Glutamatergic neuron (in vitro differentiated cells): ENCODE data around the gene CEP290. TPM values are rescaled to one million over a fixed set of nuclear protein-coding genes. Genes with fewer than 3 reads are reported as not detected.
"Not testable (repeated sequence)": the region's sequence is repeated elsewhere in the genome, so short reads cannot be mapped to it uniquely, and the experiment has no call there.

Experiments
- DNase-seq: peaks from one replicate; pipeline ENCODE4 v3.0.0; 2022
- H3K27ac Mint-ChIP-seq: one replicate; pipeline ENCODE4 v1.8.0; 2020; ENCODE audit warnings: mild to moderate bottlenecking, mixed read lengths, inconsistent platforms; ENCODE audit not compliant: unreplicated experiment
- H3K27me3 Mint-ChIP-seq: one replicate; pipeline ENCODE4 v1.8.0; 2020; ENCODE audit warnings: mild to moderate bottlenecking, moderate library complexity, mixed read lengths, inconsistent platforms; ENCODE audit not compliant: unreplicated experiment
- H3K36me3 Mint-ChIP-seq: one replicate; pipeline ENCODE4 v1.8.0; 2020; ENCODE audit warnings: mild to moderate bottlenecking, mixed read lengths, inconsistent platforms; ENCODE audit not compliant: unreplicated experiment
- H3K4me1 Mint-ChIP-seq: one replicate; pipeline ENCODE4 v1.8.0; 2020; ENCODE audit warnings: mild to moderate bottlenecking, low read depth, mixed read lengths, inconsistent platforms; ENCODE audit not compliant: unreplicated experiment
- H3K4me3 Mint-ChIP-seq: one replicate; pipeline ENCODE4 v1.8.0; 2020; ENCODE audit warnings: mild to moderate bottlenecking, mixed read lengths, inconsistent platforms; ENCODE audit not compliant: unreplicated experiment
- H3K9me3 Mint-ChIP-seq: one replicate; pipeline ENCODE4 v1.8.0; 2020; ENCODE audit warnings: mild to moderate bottlenecking, moderate library complexity, mixed read lengths, inconsistent platforms; ENCODE audit not compliant: unreplicated experiment
- total RNA-seq: library from RNA; stranded (reverse); fragmentation: NEBNext Ultra II Directional; extraction: Animal tissue kit (Norgen Biotek cat#: 25700); gene quantifications from one replicate; pipeline ENCODE4 v1.2.1, GENCODE V29; 2021; ENCODE audit not compliant: unreplicated experiment
- TF ChIP-seq, protein P1 (sequence below): fragments of 200-600 bp; sonication (generic); IDR thresholded peaks from one replicate; pipeline ENCODE4 v1.5.0; 2021; ENCODE audit not compliant: partially characterized antibody, unreplicated experiment

Gene CEP290
- total RNA-seq, 1 donor from 2014 or later, result 24.1 TPM

DNA sequence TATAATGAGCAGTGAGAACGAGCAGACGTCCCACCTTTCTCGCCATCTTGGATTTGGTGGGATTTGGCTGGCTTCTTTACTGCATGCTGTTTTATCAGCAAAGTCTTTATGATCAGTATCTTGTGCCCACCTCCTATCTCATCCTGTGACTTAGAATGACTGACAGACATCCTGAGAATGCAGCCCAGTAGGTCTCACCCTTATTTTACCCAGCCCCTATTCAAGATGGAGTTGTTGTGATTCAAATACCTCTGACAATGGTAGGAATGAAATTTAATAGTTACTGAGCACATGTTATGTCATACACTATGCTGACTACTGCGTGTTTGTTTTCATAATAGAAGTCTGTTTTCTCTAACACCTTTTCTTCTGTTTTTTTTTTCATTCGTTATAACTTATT is 2.1 kb upstream of the CEP290 start:
- Mint-ChIP-seq H3K27me3 (no peaks in the 10 kb centered on the region), H3K9me3 (no peaks in the 10 kb centered on the region), H3K4me3 (no peak overlapping the region), H3K4me1 (peaks cover 7% of the 10 kb centered on the region), H3K36me3 (no peaks in the 10 kb centered on the region), H3K27ac (no peak overlapping the region)
- no peak for DNase-seq
- TF ChIP-seq, protein P1, sequence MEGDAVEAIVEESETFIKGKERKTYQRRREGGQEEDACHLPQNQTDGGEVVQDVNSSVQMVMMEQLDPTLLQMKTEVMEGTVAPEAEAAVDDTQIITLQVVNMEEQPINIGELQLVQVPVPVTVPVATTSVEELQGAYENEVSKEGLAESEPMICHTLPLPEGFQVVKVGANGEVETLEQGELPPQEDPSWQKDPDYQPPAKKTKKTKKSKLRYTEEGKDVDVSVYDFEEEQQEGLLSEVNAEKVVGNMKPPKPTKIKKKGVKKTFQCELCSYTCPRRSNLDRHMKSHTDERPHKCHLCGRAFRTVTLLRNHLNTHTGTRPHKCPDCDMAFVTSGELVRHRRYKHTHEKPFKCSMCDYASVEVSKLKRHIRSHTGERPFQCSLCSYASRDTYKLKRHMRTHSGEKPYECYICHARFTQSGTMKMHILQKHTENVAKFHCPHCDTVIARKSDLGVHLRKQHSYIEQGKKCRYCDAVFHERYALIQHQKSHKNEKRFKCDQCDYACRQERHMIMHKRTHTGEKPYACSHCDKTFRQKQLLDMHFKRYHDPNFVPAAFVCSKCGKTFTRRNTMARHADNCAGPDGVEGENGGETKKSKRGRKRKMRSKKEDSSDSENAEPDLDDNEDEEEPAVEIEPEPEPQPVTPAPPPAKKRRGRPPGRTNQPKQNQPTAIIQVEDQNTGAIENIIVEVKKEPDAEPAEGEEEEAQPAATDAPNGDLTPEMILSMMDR, result no peak

DNA sequence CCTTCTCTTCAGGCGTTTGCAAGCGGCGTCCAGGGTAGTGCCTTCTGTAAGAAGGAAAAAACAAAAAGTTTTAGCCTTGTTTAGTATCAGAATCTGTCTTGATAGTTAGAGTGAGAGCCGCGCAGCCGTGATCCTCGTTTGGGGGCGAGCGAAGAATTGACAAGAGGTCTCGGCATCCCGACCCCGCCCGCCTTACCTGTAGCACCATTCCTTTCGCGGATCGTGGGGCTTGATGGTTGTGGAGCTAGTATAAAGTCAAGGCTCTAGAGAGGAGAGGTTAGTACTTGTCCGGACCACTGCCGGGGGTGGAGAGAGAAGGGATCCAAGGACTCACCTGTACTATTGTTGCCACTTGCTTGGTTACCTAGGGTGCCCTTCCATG is 713 bp upstream of the CEP290 start:
- Mint-ChIP-seq H3K36me3 (no peaks in the 10 kb centered on the region), H3K27me3 (peaks cover 2% of the 10 kb centered on the region)

DNA sequence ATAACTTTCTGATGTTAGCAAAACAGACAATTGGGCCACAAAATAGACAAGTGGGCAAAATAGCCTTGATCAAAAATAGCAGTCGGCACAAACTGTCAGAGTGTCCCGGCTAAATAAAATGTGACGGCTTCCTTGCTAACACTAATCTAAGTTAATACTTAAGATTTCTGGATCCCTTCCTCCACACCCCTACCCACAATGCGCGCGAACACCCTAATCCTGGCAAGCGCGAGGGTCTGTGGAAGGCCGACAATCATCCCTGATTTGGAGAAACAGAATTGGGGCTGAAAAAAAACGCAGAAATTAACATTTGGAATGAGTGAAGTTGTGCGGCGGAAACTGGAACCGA is 489 bp downstream of the CEP290 start:
- Mint-ChIP-seq H3K4me1 (peaks cover 7% of the 10 kb centered on the region), H3K9me3 (peaks cover 3% of the 10 kb centered on the region), H3K36me3 (no peaks in the 10 kb centered on the region), H3K27ac (no peak overlapping the region), H3K27me3 (peaks cover 2% of the 10 kb centered on the region), H3K4me3 (peak overlapping the region; percentile 99)
- no peak for DNase-seq
- TF ChIP-seq, protein P1, result no peak

More for the DNA sequence above, 713 bp upstream of the CEP290 start:
- peaks cover 3% of the 10 kb centered on the region for H3K9me3 Mint-ChIP-seq
- DNase-seq, result peak; percentile 28
- H3K4me1 Mint-ChIP-seq, result peaks cover 7% of the 10 kb centered on the region
- TF ChIP-seq, protein P1, result no peak
- H3K27ac Mint-ChIP-seq, result no peak overlapping the region
- H3K4me3 Mint-ChIP-seq, result peak overlapping the region; percentile 99

DNA sequence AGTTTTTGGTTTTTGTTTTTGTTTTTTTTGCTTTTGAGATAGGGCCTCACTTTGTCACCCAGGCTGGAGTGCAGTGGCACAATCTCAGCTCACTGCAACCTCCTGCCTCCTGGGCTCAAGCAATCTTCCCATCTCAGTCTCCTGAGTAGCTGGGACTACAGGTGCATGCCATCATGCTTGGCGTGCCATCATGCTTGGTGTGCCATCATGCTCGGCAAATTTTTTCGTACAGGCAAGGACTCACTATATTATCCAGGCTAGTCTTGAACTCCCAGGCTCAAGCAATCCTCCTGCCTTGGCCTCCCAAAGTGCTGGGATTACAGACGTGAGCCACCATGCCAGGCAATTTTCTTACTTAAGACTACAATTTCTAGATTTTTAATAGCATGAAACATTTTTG is 2.2 kb downstream of the CEP290 start:
- not testable (repeated sequence) for H3K4me3 Mint-ChIP-seq, H3K9me3 Mint-ChIP-seq, H3K27ac Mint-ChIP-seq, H3K27me3 Mint-ChIP-seq, DNase-seq, H3K4me1 Mint-ChIP-seq, H3K36me3 Mint-ChIP-seq

DNA sequence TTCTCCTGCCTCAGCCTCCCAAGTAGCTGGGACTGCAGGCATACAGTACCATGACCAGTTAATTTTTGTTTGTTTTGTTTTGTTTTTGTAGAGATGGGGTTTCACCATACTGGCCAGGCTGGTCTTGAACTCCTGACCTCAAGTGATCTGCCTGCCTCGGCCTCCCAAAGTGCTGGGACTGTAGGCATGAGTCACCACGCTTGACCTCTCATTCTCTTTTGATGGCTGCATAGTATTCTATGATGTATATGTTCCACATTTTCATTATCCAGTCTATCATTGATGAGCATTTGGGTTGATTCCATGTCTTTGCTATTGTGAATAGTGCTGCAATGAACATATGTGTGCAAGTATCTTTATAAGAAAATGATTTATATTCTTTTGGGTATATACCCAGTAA is 8.7 kb downstream of the CEP290 start:
- not testable (repeated sequence) for H3K27ac Mint-ChIP-seq

DNA sequence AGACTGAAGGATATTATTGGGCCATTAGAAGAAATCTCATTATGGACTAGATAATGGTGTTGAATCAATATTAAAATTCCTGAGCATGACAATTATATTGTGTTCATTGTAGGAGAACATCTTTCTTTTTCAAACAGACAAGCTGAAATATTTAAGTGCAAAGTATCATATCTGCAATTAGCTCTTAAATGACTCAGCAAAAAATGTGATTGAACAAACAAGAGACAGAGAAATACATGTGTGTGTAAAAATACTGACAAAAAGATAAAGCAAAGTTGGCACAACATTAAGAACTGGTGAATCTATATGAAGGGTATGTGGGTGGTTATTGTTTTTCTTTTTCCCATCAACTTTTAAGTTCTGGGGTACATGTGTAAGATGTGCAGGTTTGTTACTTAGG is 9.5 kb downstream of the CEP290 start:
- no peak for DNase-seq
- TF ChIP-seq, protein P1, result no peak
- no peaks in the 10 kb centered on the region for H3K36me3 Mint-ChIP-seq
- peaks cover 2% of the 10 kb centered on the region for H3K9me3 Mint-ChIP-seq
- no peaks in the 10 kb centered on the region for H3K27me3 Mint-ChIP-seq
- no peak overlapping the region for H3K27ac Mint-ChIP-seq
- no peaks in the 10 kb centered on the region for H3K4me1 Mint-ChIP-seq
- H3K4me3 Mint-ChIP-seq, result no peak overlapping the region

More for the DNA sequence above, 8.7 kb downstream of the CEP290 start:
- H3K36me3 Mint-ChIP-seq, H3K4me1 Mint-ChIP-seq, H3K9me3 Mint-ChIP-seq, H3K27me3 Mint-ChIP-seq, DNase-seq, H3K4me3 Mint-ChIP-seq: not testable (repeated sequence)
